Cardiac fibroblast (primary cell): ENCODE results near the gene RILPL1.
"Not testable (repeated sequence)": the region's sequence is repeated elsewhere in the genome, so short reads cannot be mapped to it uniquely, and the experiment has no call there.

Experiments used
- DNase-seq, 2 donors: peaks; one replicate each; pipeline versions ENCODE4 v3.0.0 to v3.0.0-alpha.2; 2010; ENCODE audit warnings: low read depth in 2 of 2
- H3K4me3 ChIP-seq, 2 donors: replicated peaks in 1 of 2; 1 replicate in 1 of 2; 2 replicates in 1 of 2; pipeline ENCODE4 v1.5.1; 2011; ENCODE audit warnings: low read depth in 2 of 2, low read length in 2 of 2, mild to moderate bottlenecking in 2 of 2, moderate library complexity in 1 of 2
- CTCF ChIP-seq: IDR thresholded peaks from one replicate; pipeline ENCODE4 v1.5.1; 2011; ENCODE audit warnings: low read depth, mild to moderate bottlenecking, low read length, inconsistent platforms

The RILPL1 gene

GRCh38 chr12:123468786-123469185 lies 64.7 kb downstream of the RILPL1 start:
- H3K4me3 ChIP-seq = no peak overlapping the region
- no peak for TF ChIP-seq CTCF
- no peak for DNase-seq

DNA sequence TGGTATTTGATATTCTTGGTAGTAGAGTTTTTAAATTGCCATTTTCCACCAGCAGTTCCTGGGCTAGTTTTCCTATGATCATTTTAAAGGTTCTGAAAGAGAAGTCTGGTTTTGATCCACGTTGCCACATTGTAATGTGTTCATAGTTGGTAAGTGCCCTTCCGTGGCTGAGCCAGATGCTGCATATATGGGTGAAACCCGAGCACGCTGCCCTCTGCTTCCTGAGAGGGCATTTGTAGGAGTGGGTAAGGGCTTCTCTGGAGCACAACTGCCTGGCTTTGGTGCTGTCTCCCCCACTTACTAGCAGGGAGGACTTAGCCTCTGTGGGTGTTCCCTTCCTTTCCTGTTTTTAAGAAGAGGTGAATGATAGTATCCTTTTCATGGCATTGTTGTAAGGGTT lies 68.4 kb downstream of the RILPL1 start:
- no peak for TF ChIP-seq CTCF
- no peak for DNase-seq
- H3K4me3 ChIP-seq = no peak overlapping the region

- H3K4me3 ChIP-seq = not testable (repeated sequence)
These were observed 70.3 kb downstream of the RILPL1 start for GRCh38 chr12:123463174-123463573.

GRCh38 chr12:123457980-123458779 lies 75.3 kb downstream of the RILPL1 start, which contains the start of gene SNRNP35:
SNRNP35 (plus strand) TSS chr12:123458139; CDS start chr12:123465541, 7,402 bp downstream.
- peak within 1 kb of the TSS; percentile 87 to 90 for H3K4me3 ChIP-seq
- TF ChIP-seq CTCF = no peak
- peak; percentile 91 to 92 for DNase-seq

More at GRCh38 chr12:123463174-123463573, 70.3 kb downstream of the RILPL1 start:
- not testable (repeated sequence) for DNase-seq

DNA sequence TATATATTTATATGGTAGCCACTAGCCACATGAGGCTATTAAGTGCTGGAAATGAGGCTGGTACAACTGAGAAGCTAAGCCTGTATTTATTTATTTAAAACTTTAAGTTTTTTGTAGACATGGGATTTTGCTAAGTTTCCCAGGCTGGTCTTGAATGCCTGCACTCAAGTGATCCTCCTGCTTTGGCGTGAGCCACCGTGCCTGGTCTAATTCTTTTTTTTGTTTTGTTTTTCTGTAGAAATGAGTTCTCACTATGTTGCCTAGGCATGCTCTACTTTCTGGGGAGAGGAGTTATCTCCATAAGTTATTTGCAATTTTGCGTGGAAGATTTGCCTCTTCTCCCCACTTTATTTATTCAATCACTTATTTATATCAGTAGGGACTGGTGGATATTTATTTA lies 80.4 kb downstream of the RILPL1 start:
- no peak for TF ChIP-seq CTCF
- no peak for DNase-seq
- H3K4me3 ChIP-seq = no peak overlapping the region

GRCh38 chr12:123452276-123452550 lies 81.3 kb downstream of the RILPL1 start:
- not testable (repeated sequence) for H3K4me3 ChIP-seq, DNase-seq

- H3K4me3 ChIP-seq = no peak overlapping the region
- TF ChIP-seq CTCF = no peak
- DNase-seq = no peak
These were observed 82.9 kb downstream of the RILPL1 start for GRCh38 chr12:123450636-123451035.

GRCh38 chr12:123449856-123450255 lies 83.7 kb downstream of the RILPL1 start:
- no peak overlapping the region for H3K4me3 ChIP-seq
- no peak for TF ChIP-seq CTCF
- no peak for DNase-seq
